ENCODE results near the gene TMEM30A.

Gene TMEM30A

GRCh38 chr6:75284632-75285282 is at the start of gene TMEM30A:
Gene TMEM30A (minus strand): TSS chr6:75284792. CDS start chr6:75284638, 154 bp downstream.
- H3K4me3 ChIP-seq (ENCODE audit: low read depth, low read length), result peak within 1 kb of the TSS; percentile 90
- TF ChIP-seq CTCF (IDR thresholded peaks at IDR 0.05; ENCODE audit: borderline replicate concordance, insufficient read depth, low read depth, low read length), result no peak

DNA sequence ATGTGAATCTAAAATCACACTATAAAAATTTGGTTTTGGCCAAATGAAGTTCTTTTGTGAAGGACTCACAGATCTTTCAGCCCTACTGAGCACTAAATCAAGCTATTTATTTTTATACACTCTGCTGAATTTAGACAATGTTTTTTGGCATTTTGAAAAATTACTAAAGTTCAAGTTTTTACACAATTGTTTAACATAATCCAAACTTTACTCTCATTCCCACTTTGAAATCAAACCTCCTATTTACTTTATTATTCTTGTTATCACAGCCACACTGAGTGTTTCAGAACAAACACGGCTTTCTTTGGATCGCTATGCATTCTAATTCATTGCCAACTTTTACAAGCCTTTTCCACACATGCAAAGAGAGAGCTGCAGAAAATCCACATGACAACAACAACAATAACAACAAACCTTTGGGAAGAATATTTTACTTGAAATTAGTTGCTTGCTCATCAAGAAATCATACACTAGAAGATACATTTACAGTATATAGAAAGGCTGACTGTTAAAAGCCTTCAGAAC is 49.1 kb upstream of the TMEM30A start:
- TF ChIP-seq CTCF (IDR thresholded peaks at IDR 0.05; ENCODE audit: borderline replicate concordance, insufficient read depth, low read depth, low read length), result no peak
- no peak overlapping the region for H3K4me3 ChIP-seq (ENCODE audit: low read depth, low read length)

DNA sequence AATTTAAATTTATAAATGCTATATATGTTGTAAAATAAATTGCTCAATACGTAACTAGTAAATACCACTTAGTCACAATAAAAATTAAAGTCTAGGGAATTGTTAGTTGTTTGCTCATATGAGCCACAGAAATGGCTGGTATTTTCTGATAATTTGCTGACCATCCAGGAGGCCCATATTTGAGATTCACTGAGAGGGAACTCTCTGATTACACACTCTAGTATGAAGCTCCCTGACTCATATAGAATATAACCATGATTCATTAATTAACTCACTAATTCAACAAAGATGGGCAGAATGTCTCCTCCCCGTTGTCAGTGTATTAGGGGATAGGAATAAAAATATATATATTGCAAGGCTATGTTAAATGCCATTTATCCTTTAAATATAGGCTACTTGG is 46.6 kb upstream of the TMEM30A start:
- TF ChIP-seq CTCF (IDR thresholded peaks at IDR 0.05; ENCODE audit: borderline replicate concordance, insufficient read depth, low read depth, low read length), result no peak
- no peak overlapping the region for H3K4me3 ChIP-seq (ENCODE audit: low read depth, low read length)

DNA sequence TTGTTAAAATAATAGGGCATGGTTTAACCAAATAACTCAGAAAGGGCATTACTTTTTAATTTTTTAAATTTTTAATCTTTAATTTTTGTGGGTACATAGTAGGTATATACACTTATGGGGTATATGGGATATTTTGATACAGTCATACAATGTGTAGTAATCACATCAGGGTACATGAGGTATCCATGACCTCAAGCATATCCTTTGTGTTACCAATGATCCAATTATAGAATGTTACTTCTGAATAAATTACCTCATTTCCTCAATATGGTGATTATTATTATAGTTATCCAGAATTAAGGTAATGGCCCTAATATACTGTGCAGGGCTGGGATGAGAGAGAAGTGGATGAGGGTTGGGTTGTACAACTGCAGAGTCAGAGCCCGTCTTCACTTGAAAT is 45.1 kb upstream of the TMEM30A start:
- H3K4me3 ChIP-seq (ENCODE audit: low read depth, low read length), result no peak overlapping the region
- TF ChIP-seq CTCF (IDR thresholded peaks at IDR 0.05; ENCODE audit: borderline replicate concordance, insufficient read depth, low read depth, low read length), result no peak

GRCh38 chr6:75327807-75328206 is 43.2 kb upstream of the TMEM30A start:
- H3K4me3 ChIP-seq (ENCODE audit: low read depth, low read length), result no peak overlapping the region
- TF ChIP-seq CTCF (IDR thresholded peaks at IDR 0.05; ENCODE audit: borderline replicate concordance, insufficient read depth, low read depth, low read length), result no peak

DNA sequence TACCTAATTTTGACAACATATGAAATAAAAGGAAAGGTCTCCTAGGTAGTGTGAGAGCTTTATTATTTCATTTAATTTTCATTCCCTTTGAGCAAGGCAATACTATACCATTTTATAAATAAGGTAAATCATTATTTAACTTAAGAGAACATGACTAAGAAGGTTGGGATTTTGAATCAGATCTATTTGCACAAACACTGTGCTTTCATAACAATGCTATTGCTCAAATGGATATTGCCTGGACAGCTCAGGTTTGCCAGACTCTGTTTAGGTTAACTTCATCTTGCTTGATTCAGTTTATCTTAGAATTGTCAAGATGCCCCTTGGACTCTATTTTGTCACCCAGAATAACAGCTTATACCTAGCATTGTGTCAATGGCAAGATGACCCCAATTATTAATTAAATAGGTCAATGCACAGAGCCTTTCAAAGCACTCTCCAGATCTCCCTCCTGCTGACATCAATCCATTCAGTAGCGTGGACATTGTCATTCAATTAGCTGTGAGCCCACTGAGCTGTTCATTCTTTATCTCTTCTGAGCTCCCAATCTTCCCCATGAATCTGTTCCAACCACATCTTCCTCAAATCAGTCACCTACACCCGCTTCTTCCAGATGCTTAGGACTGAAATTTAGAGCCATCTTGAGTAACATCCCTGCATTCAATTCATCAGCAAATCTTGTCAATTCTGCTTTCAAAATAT is 42.1 kb upstream of the TMEM30A start:
- no peak overlapping the region for H3K4me3 ChIP-seq (ENCODE audit: low read depth, low read length)
- TF ChIP-seq CTCF (IDR thresholded peaks at IDR 0.05; ENCODE audit: borderline replicate concordance, insufficient read depth, low read depth, low read length), result no peak

- no peak overlapping the region for H3K4me3 ChIP-seq (ENCODE audit: low read depth, low read length)
- no peak for TF ChIP-seq CTCF (IDR thresholded peaks at IDR 0.05; ENCODE audit: borderline replicate concordance, insufficient read depth, low read depth, low read length)
These were observed 34.3 kb upstream of the TMEM30A start for GRCh38 chr6:75318900-75319299.
